Measurements from ENCODE around the gene KLHL29.

The KLHL29 gene

GRCh38 chr2:23432531-23432930 is 47.6 kb downstream of the KLHL29 start:
- Histone ChIP-seq H3K27ac (no peak overlapping the region), H3K4me3 (no peak overlapping the region)
- no peak for TF ChIP-seq CTCF (IDR thresholded peaks at IDR 0.05)
- peak; percentile 29 for DNase-seq (ENCODE audit: low spot score)

- H3K4me3 ChIP-seq, result no peak overlapping the region
- no peak for DNase-seq (ENCODE audit: low spot score)
- no peak overlapping the region for H3K27ac ChIP-seq
- no peak for TF ChIP-seq CTCF (IDR thresholded peaks at IDR 0.05)
These were observed 48.3 kb downstream of the KLHL29 start for GRCh38 chr2:23433282-23433681.

GRCh38 chr2:23434721-23435121 is 49.7 kb downstream of the KLHL29 start:
- no peak for DNase-seq (ENCODE audit: low spot score)

GRCh38 chr2:23435250-23436035 is 50.5 kb downstream of the KLHL29 start:
- TF ChIP-seq CTCF (IDR thresholded peaks at IDR 0.05), result no peak
- Histone ChIP-seq H3K27ac (no peak overlapping the region), H3K4me3 (no peak overlapping the region)
- DNase-seq (ENCODE audit: low spot score), result peak; percentile 19

More at GRCh38 chr2:23434721-23435121, 49.7 kb downstream of the KLHL29 start:
- no peak overlapping the region for H3K27ac ChIP-seq
- no peak for TF ChIP-seq CTCF (IDR thresholded peaks at IDR 0.05)
- no peak overlapping the region for H3K4me3 ChIP-seq

- no peak overlapping the region for H3K27ac ChIP-seq
- H3K4me3 ChIP-seq, result no peak overlapping the region
- TF ChIP-seq CTCF (IDR thresholded peaks at IDR 0.05), result no peak
- peak; percentile 46 for DNase-seq (ENCODE audit: low spot score)
These were observed 51.5 kb downstream of the KLHL29 start for GRCh38 chr2:23436346-23437098.

- no peak overlapping the region for H3K27ac ChIP-seq
- no peak overlapping the region for H3K4me3 ChIP-seq
- TF ChIP-seq CTCF (IDR thresholded peaks at IDR 0.05), result no peak
- DNase-seq (ENCODE audit: low spot score), result peak; percentile 19
These were observed 56.4 kb downstream of the KLHL29 start for GRCh38 chr2:23441414-23441813.
